Measurements from ENCODE around the gene TNS3. TPM values are rescaled to one million over a fixed set of nuclear protein-coding genes. Genes with fewer than 3 reads are reported as not detected.

TNS3 gene
- total and polyA plus RNA-seq, 2 of the 13 experiments (the other 11 are each of a cell fraction or from before 2014, with no cell fraction given): 52.9 to 55.7 TPM

- TF ChIP-seq, protein P1, sequence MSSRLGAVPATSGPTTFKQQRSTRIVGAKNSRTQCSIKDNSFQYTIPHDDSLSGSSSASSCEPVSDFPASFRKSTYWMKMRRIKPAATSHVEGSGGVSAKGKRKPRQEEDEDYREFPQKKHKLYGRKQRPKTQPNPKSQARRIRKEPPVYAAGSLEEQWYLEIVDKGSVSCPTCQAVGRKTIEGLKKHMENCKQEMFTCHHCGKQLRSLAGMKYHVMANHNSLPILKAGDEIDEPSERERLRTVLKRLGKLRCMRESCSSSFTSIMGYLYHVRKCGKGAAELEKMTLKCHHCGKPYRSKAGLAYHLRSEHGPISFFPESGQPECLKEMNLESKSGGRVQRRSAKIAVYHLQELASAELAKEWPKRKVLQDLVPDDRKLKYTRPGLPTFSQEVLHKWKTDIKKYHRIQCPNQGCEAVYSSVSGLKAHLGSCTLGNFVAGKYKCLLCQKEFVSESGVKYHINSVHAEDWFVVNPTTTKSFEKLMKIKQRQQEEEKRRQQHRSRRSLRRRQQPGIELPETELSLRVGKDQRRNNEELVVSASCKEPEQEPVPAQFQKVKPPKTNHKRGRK (CRISPR knock-in tag; IDR thresholded peaks at IDR 0.05): no peak
- no peak for TF ChIP-seq GLMP (CRISPR knock-in tag; IDR thresholded peaks at IDR 0.05; ENCODE audit: borderline replicate concordance)
- TF ChIP-seq SOX5 (CRISPR knock-in tag; IDR thresholded peaks at IDR 0.05; ENCODE audit: borderline replicate concordance): peak; percentile 71
- TF ChIP-seq FOXA3 (CRISPR knock-in tag; IDR thresholded peaks at IDR 0.05): peak; percentile 91
- no peak for TF ChIP-seq ZBTB33 (CRISPR knock-in tag; IDR thresholded peaks at IDR 0.05)
- no peak for TF ChIP-seq ZNF839 (CRISPR knock-in tag; IDR thresholded peaks at IDR 0.05; ENCODE audit: borderline replicate concordance)
- no peak for TF ChIP-seq ZBTB37 (CRISPR knock-in tag; IDR thresholded peaks at IDR 0.05)
- TF ChIP-seq TRIM24 (CRISPR knock-in tag; IDR thresholded peaks at IDR 0.05): no peak
- no peak for TF ChIP-seq ZNF83 (CRISPR knock-in tag; IDR thresholded peaks at IDR 0.05; ENCODE audit: borderline replicate concordance)
- TF ChIP-seq JDP2 (CRISPR knock-in tag; IDR thresholded peaks at IDR 0.05; ENCODE audit: borderline replicate concordance): no peak
- TF ChIP-seq, protein P2, sequence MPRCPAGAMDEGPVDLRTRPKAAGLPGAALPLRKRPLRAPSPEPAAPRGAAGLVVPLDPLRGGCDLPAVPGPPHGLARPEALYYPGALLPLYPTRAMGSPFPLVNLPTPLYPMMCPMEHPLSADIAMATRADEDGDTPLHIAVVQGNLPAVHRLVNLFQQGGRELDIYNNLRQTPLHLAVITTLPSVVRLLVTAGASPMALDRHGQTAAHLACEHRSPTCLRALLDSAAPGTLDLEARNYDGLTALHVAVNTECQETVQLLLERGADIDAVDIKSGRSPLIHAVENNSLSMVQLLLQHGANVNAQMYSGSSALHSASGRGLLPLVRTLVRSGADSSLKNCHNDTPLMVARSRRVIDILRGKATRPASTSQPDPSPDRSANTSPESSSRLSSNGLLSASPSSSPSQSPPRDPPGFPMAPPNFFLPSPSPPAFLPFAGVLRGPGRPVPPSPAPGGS (CRISPR knock-in tag; IDR thresholded peaks at IDR 0.05): peak; percentile 44; the same call in 1 of the 2 replicates
- no peak for TF ChIP-seq LBX2 (CRISPR knock-in tag; IDR thresholded peaks at IDR 0.05; ENCODE audit: borderline replicate concordance)
- TF ChIP-seq FOXA1 (IDR thresholded peaks at IDR 0.05): no peak
- peak; percentile 90 for TF ChIP-seq FOXA1 (CRISPR knock-in tag; IDR thresholded peaks at IDR 0.05)
- peak; percentile 65; the same call in 1 of the 2 replicates for TF ChIP-seq ZNF639 (CRISPR knock-in tag; conservative IDR thresholded peaks at IDR 0.05)
- TF ChIP-seq ZNF607 (CRISPR knock-in tag; IDR thresholded peaks at IDR 0.05; ENCODE audit: borderline replicate concordance): 0 out of 2 replicates have a peak, but pooled peaks have one; percentile 51
- TF ChIP-seq ZNF567 (CRISPR knock-in tag; IDR thresholded peaks at IDR 0.05; ENCODE audit: borderline replicate concordance): no peak
- TF ChIP-seq ZNF644 (CRISPR knock-in tag; IDR thresholded peaks at IDR 0.05; ENCODE audit: low read depth): peak; percentile 65
- TF ChIP-seq ESRRA (CRISPR knock-in tag; IDR thresholded peaks at IDR 0.05; ENCODE audit: low read depth): no peak
- TF ChIP-seq SP1 (IDR thresholded peaks at IDR 0.05): no peak
- TF ChIP-seq SP1 (CRISPR knock-in tag; IDR thresholded peaks at IDR 0.05): no peak
Observed at GRCh38 chr7:47622946-47623640, 41.2 kb upstream of the TNS3 start (continued).

Data from HepG2 (cell line).